ENCODE data around the gene IKBKE.

IKBKE gene

GRCh38 chr1:206438554-206438953 is 31.7 kb upstream of the IKBKE start:
- no peak for TF ChIP-seq BCL11B (tag by site-specific recombination; IDR thresholded peaks at IDR 0.05; ENCODE audit: low read depth)
- no peak for TF ChIP-seq HOXC10 (CRISPR knock-in tag; IDR thresholded peaks at IDR 0.05)
- TF ChIP-seq ZNF37A (tag by site-specific recombination; IDR thresholded peaks at IDR 0.05): no peak
- no peak for TF ChIP-seq ZEB2 (tag by site-specific recombination; IDR thresholded peaks at IDR 0.05)
- TF ChIP-seq ZNF843 (tag by site-specific recombination; IDR thresholded peaks at IDR 0.05): no peak
- no peak for TF ChIP-seq ZNF48 (tag by site-specific recombination; IDR thresholded peaks at IDR 0.05)
- TF ChIP-seq ZNF660 (tag by site-specific recombination; IDR thresholded peaks at IDR 0.05): no peak
- TF ChIP-seq ELK4 (IDR thresholded peaks at IDR 0.05; ENCODE audit: borderline replicate concordance, low read depth, low read length): no peak
- no peak for TF ChIP-seq GLIS2 (tag by site-specific recombination; IDR thresholded peaks at IDR 0.05)
- no peak for TF ChIP-seq GLIS1 (tag by site-specific recombination; IDR thresholded peaks at IDR 0.05)
- no peak for TF ChIP-seq ZNF2 (tag by site-specific recombination; IDR thresholded peaks at IDR 0.05)
- no peak for TF ChIP-seq GFI1B (tag by site-specific recombination; IDR thresholded peaks at IDR 0.05)
- TF ChIP-seq SETDB1 (IDR thresholded peaks at IDR 0.05; ENCODE audit: insufficient read length, low read length): no peak
- no peak for TF ChIP-seq ZNF555 (tag by site-specific recombination; conservative IDR thresholded peaks at IDR 0.05)
- TF ChIP-seq ZNF416 (tag by site-specific recombination; IDR thresholded peaks at IDR 0.05): no peak
- no peak for TF ChIP-seq ZBTB10 (tag by site-specific recombination; IDR thresholded peaks at IDR 0.05)
- Histone ChIP-seq H3K4me1 (ENCODE audit: control insufficient read depth, insufficient read depth, low read length) (no peaks in the 10 kb centered on the region), H3K4me3 (ENCODE audit: low read depth, low read length) (no peak overlapping the region), H3K27ac (ENCODE audit: extremely low read depth, low read depth, low read length) (no peak overlapping the region), H3K36me3 (ENCODE audit: control insufficient read depth in 2 of 2, insufficient read depth in 1 of 2, low read length in 2 of 2) (peaks cover 0 to 91% of the 10 kb centered on the region in 2 experiments; a peak in 2 of 3 replicates), H3K9me3 (ENCODE audit: control insufficient read depth, insufficient read depth, low read depth, low read length) (no peaks in the 10 kb centered on the region)
- ChIA-PET CTCF (interaction anchor here (1.5 to 2.4 kb wide), 2 partner anchors 23 to 41 kb away, joined by 3 to 9 read pairs; no protein-coding TSS in a partner anchor), POLR2A (no interaction called here)

GRCh38 chr1:206439205-206439604 is 31.1 kb upstream of the IKBKE start:
- Histone ChIP-seq H3K36me3 (ENCODE audit: control insufficient read depth in 2 of 2, insufficient read depth in 1 of 2, low read length in 2 of 2) (peaks cover 4 to 92% of the 10 kb centered on the region in 2 experiments; a peak in 2 of 3 replicates), H3K4me1 (ENCODE audit: control insufficient read depth, insufficient read depth, low read length) (no peaks in the 10 kb centered on the region), H3K27ac (ENCODE audit: extremely low read depth, low read depth, low read length) (no peak overlapping the region), H3K9me3 (ENCODE audit: control insufficient read depth, insufficient read depth, low read depth, low read length) (no peaks in the 10 kb centered on the region), H3K4me3 (ENCODE audit: low read depth, low read length) (no peak overlapping the region)
- ChIA-PET POLR2A (no interaction called here), CTCF (interaction anchor here (2.4 kb wide), 1 partner anchor 23 kb away, joined by 9 read pairs; no protein-coding TSS in a partner anchor)
- TF ChIP-seq ZNF664 (tag by site-specific recombination; IDR thresholded peaks at IDR 0.05): no peak
- TF ChIP-seq ZNF654 (tag by site-specific recombination; IDR thresholded peaks at IDR 0.05; ENCODE audit: low read depth): no peak
- TF ChIP-seq ZNF488 (tag by site-specific recombination; IDR thresholded peaks at IDR 0.05): no peak
- no peak for TF ChIP-seq ZBTB21 (tag by site-specific recombination; IDR thresholded peaks at IDR 0.05)
- TF ChIP-seq TCF7L2 (IDR thresholded peaks at IDR 0.05; ENCODE audit: borderline replicate concordance, low read depth, low read length): no peak
- no peak for TF ChIP-seq FEZF1 (tag by site-specific recombination; IDR thresholded peaks at IDR 0.05)
- no peak for TF ChIP-seq ZNF324 (tag by site-specific recombination; IDR thresholded peaks at IDR 0.05)
- no peak for TF ChIP-seq ZNF302 (tag by site-specific recombination; IDR thresholded peaks at IDR 0.05; ENCODE audit: low read depth)
- TF ChIP-seq ZBTB10 (tag by site-specific recombination; IDR thresholded peaks at IDR 0.05): no peak
- no peak for TF ChIP-seq ZNF174 (tag by site-specific recombination; IDR thresholded peaks at IDR 0.05)
- TF ChIP-seq ZNF473 (tag by site-specific recombination; IDR thresholded peaks at IDR 0.05): no peak
